Measurements from ENCODE around the gene PIK3R2.

PIK3R2 gene

DNA sequence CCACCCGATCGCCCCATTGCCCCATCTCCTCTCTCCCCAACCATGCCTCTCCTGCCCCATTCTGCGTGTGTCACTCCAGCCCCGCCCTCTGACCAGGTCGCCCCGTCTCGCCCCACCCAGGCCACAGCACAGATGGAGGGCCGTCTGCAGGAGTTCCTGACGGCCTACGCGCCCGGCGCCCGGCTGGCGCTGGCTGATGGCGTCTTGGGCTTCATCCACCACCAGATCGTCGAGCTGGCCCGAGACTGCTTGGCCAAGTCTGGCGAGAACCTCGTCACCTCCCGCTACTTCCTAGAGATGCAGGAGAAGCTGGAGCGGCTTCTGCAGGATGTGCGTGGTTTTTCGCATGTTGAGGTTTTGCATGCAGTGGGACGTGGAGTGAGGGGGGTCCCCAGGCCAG, 29.1 kb upstream of the PIK3R2 start:
- DNase-seq (ENCODE audit: low read depth): no peak

DNA sequence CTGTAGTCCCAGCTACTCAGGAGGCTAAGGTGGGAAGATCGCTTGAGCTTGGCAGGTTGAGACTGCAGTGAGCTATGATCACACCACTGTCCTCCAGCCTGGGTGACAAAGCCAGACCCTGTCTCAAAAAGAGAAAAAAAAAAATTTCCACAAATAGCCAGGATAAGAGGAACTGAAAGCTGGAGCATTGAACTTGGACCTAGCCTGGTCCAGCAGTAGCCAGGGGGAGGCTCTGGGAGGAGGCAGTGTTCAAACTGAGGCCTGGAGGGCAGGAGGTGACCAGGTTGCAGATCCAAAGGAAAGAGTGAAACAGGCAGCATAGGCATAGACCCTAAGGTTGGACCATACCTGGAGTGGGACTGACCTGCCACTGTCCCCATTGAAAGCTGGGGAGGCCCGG, 26.9 kb upstream of the PIK3R2 start:
- DNase-seq (ENCODE audit: low read depth): no peak

DNA sequence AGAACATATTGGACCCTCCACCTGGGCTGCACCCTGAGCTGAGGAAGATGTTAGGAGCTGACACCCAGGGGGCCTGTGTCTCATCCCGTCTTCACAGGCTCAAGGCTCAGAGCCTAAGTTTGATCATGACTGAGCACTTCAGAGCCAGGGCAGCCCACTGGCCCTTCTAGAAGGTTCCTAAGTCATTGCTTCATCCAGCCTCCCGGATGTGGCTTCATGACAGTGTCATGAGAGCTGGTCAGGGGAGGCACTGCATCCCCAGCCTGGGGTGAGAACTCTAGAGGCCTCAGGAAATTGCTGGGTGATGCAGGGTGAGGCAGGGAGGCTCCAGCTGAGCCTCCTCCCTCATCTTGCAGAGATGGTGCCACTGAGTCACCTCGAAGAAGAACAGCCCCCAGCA, 24.9 kb upstream of the PIK3R2 start:
- no peak for DNase-seq (ENCODE audit: low read depth)

DNA sequence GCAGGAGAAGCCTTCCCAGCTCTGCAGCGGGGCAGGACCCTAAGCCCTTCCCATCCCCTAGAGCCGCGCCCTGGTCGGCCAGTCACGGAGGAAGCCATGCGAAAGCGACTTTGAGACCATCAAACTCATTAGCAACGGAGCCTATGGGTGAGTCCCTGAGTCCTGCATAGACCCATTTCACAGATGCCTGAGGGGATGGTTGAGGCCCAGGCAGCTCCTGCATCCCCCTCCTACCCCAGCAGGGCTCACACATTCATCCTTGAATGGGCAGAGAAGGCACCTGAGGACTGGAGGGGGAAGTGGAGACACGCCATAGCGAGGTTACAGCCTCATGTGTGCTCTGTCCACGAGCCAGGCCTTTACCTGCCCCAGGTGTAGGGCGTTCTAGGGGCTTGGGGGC, 24.2 kb upstream of the PIK3R2 start:
- no peak for DNase-seq (ENCODE audit: low read depth)

DNA sequence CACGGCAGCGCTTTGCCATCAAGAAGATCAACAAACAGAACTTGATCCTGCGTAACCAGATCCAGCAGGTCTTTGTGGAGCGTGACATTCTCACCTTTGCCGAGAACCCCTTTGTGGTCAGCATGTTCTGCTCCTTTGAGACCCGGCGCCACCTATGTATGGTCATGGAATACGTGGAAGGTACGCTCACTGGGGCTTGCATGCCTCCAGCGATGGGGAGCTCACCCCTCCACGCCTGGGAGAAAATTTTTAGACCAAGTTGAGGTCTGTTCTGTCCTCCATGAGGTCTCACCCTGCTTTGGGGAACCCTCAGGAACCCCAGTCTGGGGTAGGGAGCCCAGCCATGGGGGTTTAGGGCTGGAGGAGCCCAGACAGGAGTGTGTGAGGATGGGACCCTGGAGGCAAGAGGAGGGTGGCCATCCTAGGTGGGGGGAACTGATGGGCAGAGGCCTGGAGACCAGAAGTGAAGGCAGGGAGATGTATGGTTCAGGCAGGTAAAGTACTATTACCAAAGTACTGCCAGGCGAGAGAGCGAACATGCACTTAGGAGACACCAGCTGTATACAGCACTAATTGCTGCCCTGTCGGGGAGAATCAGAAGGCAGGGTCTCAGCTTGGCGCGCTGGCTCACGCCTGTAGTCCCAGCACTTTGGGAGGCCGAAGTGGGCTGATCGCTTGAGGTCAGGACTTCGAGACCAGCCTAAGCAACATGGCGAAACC, 22.3 kb upstream of the PIK3R2 start:
- DNase-seq (ENCODE audit: low read depth): no peak

DNA sequence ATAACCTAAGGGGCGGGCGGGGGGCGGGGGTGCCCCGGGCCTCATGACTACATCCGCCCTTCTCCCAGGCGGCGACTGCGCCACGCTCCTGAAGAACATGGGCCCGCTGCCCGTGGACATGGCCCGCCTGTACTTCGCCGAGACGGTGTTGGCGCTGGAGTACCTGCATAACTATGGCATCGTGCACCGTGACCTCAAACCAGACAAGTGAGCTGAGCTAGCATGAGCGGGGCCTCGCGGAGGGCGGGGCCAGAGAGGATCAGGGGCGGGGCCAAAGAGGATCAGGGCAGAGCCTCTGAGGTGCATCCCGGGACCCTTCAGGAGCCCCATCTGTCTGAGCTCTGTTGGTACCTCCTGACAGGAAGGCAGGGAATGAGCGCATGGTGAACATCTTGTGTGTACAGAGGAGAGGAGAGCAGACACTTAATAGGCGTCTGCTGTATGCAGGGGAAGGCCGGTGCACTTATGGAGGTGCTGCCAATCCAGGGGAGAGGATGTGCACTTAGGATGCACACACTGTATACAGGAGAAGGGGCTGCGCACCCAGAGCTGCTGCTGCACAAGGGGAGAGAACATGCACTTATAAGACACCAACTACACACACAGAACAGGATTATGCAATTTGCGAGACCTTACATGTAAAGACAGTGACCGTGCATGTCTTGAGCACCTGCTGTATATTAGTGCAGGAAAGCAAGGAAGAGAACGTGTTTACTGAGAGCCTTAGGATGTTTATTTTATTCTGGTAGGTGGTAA, 20.9 kb upstream of the PIK3R2 start:
- no peak for DNase-seq (ENCODE audit: low read depth)

DNA sequence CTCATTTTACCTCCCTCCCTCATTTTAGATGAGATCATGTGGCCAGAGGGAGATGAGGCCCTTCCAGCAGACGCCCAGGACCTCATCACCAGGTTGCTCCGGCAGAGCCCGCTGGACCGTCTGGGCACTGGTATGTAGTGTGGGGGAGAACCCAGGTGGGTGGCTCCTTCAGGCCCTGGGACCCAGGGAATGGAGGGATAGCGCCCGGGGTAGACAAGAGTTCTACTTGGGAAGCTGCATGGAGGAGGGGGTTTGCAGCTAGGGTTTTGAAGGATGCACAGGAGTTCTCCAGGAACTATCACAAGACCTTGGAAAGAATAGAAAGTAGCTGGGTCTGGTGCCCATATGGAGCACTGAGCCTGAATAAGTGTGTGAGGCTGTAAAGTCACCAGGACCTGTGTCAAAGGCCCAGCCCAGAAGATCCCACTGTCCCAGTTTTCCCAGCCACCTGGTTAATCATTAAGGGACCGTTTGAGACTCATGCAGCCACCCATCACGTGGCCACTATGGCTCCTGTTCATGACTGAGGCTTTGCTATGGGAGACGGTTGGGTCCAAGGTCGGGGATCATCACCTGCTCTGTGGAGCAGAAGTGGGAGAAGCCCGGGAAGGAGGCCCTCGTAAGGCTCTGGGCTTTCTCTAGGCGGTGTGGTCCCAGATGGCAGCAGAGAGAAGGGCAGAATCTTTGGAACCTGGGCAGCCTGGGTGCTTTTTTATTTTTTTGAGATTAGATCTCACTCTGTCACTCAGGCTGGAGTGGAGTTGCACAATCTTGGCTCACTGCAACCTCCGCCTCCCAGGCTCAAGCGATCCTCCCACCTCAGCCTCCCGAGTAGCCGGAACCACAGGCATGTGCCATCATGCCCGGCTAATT, 17.0 kb upstream of the PIK3R2 start:
- DNase-seq (ENCODE audit: low read depth): no peak

DNA sequence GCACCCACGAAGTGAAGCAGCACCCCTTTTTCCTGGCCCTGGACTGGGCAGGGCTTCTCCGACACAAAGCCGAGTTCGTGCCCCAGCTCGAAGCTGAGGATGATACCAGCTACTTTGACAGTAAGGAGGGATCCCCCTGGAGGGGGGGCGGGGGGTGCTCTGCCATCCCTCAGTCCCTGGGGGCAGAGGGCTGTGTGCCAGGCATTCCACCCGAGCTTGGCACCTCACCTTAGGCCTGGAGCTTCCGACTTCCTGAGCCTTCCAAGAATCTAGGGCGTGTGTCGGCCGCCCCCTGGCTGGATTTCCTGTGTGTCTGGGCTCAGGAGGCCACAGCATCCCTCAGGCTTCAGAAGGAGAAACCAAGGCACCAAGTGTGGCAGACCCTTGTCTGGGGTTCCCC, 15.7 kb upstream of the PIK3R2 start:
- DNase-seq (ENCODE audit: low read depth): no peak

DNA sequence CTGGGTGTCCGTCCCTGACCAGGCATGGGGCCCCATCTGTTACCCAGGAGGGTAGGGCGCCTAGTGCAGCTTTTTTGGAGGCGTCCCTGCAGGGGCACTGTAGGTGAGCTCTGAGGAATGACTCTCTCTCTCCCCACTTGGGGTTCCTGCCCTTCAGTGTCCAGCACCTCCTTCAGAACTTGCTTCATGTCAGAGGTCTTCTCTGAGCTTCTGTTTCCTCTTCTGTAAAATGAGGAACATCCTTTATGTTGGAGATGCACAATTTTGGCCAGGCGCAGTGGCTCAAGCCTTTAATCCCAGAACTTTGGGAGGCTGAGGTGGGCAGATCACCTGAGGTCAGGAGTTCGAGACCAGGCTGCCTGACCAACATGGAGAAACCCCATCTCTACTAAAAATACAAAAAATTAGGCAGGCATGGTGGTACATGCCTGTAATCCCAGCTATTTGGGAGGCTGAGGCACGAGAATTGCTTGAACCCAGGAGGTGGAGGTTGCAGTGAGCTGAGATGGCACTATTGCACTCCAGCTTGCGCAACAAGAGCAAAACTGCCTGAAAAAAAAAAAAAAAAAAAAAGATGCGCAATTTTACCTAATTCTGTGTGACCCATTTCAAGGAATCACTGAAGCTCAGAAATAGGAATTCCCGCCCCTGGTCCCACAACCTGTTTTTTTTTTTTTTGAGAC, 15.2 kb upstream of the PIK3R2 start:
- no peak for DNase-seq (ENCODE audit: low read depth)

DNA sequence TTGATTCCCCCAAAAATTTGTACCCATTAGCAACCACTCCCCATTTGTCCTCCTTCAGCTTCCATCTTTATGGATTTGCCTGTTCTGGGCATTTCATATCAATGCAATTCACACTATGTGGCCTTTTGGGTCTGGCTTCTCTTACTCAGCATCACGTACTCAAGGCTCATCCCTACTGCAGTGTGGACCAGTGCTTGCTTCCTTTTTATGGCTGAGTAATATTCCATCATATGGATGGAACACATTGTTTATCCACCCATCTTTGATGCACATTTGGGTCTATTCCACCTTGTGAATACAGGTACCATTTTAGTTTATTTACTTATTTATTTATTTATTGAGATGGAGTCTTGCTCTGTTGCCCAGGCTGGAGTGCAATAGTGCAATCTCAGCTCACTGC, 12.5 kb upstream of the PIK3R2 start:
- no peak for DNase-seq (ENCODE audit: low read depth)

DNA sequence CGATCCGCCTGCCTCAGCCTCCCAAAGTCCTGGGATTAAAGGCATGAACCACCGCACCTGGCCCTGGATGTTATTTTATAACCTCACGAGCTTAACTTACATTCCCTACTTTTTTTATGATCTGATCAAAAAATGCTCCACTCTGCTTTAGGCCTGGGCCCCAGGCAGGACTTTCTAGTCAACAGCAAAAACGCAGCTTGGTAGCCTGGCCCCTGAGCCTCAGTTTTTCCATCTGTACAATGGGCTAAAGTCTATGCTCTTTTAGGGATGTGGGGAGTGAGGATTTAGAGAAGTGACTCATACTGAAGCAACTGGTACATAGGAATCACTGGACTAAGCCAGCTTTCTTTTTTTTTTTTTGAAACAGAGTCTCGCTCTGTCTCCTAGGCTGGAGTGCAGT, 11.9 kb upstream of the PIK3R2 start:
- DNase-seq (ENCODE audit: low read depth): no peak

DNA sequence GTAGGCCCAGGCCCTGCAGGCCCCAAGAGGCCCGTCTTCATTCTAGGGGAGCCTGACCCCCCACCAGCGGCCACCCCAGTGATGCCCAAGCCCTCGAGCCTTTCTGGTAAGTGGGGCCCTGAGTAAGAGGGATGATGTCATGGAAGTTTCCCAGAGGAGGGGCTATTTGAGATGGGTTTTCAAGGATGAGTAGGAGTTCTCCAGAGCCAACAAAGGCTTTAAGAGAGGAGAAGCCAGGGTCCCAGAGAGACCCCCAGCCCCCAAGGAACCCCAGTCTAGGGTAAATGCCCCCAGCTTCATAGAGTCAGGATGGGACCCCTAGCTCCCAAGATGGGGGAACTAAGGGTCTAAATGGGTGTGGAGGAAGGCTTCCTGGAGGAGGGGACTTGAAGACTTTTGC, 9.1 kb upstream of the PIK3R2 start:
- no peak for DNase-seq (ENCODE audit: low read depth)

DNA sequence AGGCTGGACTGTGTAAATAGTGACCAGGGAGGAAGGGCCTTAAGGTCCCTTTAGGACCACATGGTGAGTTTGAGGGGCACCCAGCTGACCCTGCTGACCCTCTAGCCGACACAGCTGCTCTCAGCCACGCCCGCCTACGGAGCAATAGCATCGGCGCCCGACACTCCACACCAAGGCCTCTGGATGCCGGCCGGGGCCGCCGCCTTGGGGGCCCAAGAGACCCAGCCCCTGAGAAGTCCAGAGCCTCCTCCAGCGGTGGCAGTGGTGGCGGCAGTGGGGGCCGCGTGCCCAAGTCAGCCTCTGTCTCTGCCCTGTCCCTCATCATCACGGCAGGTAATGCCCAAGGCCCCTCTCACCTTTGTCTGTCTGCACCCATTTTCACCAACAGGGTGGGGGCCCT, 8.6 kb upstream of the PIK3R2 start:
- no peak for DNase-seq (ENCODE audit: low read depth)

DNA sequence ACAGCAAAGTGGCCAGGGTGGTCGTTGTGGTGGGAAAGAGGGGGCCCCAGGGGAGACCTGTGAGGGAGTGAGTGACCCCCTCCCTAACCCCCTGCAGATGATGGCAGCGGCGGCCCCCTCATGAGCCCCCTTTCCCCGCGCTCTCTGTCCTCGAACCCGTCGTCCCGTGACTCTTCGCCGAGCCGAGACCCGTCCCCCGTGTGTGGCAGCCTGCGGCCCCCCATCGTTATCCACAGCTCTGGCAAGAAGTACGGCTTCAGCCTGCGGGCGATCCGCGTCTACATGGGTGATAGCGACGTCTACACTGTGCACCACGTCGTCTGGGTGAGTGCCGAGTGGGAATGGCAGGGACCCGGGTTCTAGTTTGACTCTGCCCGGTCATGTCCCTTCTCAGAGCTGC, 8.1 kb upstream of the PIK3R2 start:
- no peak for DNase-seq (ENCODE audit: low read depth)

DNA sequence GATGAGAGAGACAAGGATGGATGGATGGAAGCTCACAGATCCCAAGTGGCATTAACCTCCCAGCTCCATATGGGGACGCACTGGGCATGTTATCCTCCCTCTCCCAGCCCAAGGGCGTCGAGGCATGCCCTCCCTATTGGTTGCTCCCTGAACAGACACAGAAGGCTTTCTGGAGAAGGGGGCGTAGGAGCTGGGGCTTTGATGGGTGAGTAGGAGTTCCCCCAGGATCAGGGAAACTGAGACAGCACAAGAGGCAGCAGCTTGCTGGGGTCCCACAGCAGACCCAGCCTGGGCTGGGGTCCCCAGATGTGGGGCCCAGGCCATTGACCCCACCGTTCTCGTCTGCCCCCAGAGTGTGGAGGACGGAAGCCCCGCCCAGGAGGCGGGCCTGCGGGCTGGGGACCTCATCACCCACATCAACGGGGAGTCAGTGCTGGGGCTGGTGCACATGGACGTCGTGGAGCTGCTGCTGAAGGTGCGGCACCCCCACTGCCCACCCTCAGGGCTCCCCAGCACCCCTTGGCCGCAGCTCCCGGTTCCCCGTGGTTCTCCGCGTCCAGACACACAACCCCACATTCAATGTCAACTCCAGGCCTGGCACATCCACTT, 7.5 kb upstream of the PIK3R2 start:
- DNase-seq (ENCODE audit: low read depth): no peak

DNA sequence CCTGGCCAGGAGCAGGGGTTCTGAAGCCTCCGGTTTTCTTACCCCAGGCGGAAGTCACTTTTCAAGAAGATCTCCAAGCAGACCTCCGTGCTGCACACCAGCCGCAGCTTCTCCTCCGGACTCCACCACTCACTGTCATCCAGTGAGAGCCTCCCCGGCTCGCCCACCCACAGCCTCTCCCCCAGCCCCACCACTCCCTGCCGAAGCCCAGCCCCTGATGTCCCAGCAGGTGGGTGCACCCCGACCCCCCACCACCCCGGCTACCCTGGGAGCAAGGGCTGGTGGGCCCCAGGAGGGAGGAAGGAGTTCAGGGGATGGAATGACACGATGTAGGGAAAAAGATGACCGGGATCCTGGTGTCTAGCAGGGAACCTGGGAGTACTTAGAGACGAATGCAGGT, 5.6 kb upstream of the PIK3R2 start:
- no peak for DNase-seq (ENCODE audit: low read depth)

DNA sequence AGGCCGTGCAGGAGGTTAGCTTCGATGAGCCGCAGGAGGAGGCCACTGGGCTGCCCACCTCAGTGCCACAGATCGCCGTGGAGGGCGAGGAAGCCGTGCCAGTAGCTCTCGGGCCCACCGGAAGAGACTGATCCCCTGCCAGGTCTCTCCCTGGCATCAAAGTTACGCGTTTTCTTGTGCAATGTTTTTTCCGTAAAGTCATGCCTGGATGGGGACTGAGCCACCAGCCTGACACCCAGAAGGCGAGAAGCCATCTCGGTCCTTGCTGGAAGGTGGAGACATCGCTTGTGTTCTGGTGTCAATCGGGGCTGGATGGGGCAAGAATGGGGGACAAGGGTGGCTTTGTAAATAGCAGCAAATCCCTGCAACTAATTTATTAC, 3.4 kb upstream of the PIK3R2 start:
- DNase-seq (ENCODE audit: low read depth): no peak

DNA sequence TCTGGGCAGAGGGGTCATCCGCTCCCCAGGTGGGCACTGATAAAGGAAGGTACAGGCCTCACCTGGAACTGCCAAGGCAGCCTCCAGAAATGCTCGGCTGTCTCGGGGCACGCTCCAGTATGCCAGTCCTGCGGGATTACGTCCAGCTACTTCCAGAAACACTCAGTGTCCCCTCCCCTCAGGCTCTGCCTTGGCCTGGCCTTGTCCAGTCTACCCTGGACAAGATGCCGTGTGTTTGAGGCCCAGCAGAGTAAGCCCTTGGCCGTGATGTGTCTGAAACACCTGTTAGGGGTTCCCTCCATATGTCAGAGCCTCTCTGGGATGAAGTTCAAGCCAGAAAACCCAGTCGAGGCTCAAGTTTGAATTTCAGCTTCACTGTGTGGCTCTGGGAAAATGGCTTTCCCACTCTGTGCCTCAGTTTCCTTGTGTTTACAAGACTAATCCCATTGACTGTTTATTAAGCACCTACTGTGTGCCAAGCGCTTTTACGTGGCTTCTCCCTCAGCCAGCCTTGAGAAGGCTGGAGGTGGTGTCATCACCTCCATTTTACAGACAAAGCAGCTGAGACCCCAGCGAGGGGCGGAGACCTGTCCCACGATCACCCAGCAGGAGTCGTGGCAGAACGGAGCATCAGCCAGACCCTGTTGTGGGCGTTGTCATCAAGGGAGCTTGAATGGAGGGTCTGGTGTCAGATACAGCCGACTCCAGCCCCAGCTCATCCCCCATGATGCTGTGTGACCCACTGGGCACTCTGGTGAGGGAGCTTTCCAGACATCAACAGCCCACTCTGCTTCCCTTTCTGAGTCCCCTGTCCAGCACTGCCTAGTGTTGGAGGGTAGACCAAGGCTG, 2.0 kb upstream of the PIK3R2 start:
- no peak for DNase-seq (ENCODE audit: low read depth)

DNA sequence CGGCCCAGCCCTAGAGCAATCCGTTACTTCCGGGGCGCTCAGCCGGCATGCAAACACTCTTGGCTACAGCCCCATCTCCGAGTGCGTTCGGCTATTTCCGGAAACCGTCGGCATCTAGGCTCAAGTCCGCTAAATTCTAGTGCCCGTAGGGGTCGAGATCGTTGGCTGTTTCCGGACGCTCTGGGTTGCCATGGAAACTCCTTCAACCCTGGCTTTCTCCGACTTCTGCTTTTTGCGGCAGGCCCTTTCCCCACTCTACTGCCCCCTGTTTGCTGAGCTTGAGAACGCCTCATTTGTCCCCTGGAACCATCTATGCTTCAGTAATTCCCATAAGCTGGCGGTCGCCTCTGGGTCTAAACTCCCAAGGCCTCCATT, 534 bp upstream of the PIK3R2 start:
- peak; percentile 94 for DNase-seq (ENCODE audit: low read depth)

DNA sequence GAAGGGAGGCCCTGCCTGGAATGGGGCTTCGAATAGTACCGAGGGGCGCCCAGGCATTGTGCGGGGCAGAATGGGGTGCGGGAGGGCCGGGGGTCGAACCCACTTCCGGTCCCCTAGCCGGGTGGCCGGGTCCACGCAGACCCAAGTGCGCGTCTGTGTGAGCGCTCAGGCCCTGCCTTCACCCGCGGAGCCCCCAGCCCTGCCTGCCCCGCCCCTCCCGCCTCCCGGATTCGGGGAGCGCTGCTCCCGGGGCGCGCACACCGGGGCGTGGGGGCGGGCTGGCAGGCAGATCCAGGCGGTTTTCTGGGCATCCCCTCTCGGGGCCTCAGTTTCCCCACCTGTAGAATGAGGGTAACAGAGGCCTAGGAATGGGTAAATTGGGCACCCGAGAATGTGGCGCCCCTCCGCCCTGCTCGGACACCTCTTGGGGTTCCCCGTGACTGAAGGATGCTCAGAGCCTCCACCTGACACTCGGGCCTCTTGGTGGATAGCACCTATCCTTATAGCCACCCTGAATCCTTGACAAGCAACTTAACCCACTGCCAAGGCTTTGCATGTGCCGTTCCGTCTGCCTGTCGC, 682 bp downstream of the PIK3R2 start:
- no peak for DNase-seq (ENCODE audit: low read depth)
